Activated CD8-positive, alpha-beta memory T cell treated with anti-CD3 and anti-CD28 coated beads for 48 hours (primary cell): Measurements from ENCODE around the gene AKIRIN1.
"Not testable (repeated sequence)": the region's sequence is repeated elsewhere in the genome, so short reads cannot be mapped to it uniquely, and the experiment has no call there.

Experiments used
- DNase-seq, 3 experiments: peaks; one replicate each; pipeline ENCODE4 v3.0.0-alpha.2; 2020; ENCODE audit warnings: low read depth in 2 of 3, low spot score in 2 of 3

Gene AKIRIN1

DNA sequence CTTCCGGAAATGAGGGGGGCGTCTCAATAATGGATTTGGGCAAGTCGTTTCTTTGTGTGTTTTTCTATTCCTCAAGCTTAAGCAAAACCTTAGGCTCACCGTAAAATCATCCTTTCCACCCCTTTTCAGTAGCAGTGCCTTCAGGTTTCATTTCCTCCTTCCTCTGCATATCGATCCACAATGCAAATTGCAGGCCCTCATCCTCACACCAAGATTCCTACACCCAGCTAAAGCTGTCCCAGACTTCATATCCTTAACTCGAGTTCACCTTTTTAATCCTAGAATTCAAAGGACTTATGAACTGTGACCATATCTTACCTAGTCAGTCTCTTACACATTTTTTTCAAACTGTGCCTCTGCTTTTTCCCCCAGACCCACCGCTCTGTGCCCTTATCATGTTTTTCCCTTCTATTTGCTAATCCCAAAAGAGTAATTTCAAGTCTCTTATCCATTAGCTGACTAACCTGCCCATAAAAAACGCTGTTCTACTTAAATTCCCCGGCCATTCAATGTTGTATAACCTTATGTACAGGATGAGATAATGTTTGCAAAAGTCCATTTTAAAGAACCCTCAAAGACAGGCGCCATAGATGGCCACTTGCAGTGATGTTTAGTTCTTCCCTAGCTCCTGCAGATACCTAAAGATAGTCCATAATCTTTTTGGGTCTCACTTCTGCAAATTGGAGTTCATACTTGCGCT, 1.5 kb downstream of the AKIRIN1 start:
- no peak for DNase-seq

DNA sequence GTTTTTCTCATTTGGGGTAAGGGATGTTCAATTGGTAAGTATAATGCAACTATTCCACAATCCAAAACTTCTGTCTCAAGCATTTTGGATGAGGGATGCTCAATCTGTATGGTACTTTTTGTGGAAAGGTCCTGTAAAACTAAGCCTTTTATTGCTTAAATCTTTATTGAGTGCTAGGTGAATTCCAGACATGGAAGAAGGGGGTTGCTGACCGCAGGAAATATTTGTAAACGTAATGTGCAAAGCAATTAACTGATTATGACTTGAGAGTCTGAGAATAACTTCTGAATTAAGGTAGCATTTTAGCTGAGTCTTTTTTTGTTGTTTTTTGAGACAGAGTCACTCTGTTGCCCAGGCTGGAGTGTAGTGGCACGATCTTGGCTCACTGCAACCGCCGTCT, 3.1 kb downstream of the AKIRIN1 start:
- no peak for DNase-seq

DNA sequence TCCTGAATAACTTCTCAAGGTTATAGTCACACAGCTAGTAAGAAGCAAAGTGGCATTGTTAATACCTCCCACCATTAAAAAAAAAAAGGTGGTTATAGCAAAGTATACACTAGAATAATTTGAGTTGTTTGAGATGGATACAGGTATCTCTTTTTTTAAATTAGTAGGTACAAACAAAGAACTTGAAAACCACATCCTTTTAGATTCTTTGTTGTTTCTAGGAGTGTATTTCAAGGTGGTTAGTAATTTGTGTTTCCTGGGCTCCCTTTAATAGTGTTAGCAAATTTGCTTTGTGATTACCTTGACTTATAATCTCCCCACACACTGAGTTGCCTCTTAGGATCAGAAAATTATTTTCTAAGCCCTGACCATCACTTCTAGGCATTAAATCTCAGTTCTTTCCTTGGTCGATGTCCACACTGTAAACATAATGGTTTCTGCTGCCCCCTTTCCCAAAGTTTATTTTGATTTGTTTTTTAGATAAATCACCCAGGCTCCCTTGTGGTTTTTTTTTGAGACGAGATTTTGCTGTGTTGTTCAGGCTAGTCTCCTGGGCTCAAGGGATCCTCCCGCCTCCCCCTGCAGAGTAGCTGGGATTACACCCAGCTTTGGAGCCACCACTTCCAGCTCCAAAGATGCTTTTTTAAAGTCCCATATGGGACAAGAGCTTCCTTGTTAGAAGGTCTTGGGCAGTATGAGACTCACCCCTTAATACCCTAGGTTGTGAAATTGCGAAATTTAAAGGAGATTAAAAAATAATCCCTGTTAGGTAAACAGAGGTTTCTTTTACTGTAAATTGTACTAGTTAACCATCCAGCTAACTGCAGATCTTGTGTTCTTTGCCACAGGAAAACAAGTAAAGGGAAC, 6.2 kb downstream of the AKIRIN1 start:
- no peak for DNase-seq

DNA sequence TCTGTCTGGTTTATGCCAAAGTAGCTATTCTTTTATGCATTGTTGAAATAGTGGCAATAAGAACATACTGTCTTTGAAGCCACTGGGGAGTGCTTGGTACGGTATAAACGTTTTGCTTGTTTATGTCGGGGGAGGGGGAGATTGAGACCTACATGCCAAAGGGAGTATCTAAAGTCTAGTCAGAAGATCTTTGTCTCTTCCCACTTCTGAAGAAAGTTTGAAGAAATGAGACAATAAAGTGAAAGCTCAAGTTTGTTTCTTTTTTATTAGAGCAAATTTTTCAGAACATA, 6.8 kb downstream of the AKIRIN1 start:
- no peak for DNase-seq

DNA sequence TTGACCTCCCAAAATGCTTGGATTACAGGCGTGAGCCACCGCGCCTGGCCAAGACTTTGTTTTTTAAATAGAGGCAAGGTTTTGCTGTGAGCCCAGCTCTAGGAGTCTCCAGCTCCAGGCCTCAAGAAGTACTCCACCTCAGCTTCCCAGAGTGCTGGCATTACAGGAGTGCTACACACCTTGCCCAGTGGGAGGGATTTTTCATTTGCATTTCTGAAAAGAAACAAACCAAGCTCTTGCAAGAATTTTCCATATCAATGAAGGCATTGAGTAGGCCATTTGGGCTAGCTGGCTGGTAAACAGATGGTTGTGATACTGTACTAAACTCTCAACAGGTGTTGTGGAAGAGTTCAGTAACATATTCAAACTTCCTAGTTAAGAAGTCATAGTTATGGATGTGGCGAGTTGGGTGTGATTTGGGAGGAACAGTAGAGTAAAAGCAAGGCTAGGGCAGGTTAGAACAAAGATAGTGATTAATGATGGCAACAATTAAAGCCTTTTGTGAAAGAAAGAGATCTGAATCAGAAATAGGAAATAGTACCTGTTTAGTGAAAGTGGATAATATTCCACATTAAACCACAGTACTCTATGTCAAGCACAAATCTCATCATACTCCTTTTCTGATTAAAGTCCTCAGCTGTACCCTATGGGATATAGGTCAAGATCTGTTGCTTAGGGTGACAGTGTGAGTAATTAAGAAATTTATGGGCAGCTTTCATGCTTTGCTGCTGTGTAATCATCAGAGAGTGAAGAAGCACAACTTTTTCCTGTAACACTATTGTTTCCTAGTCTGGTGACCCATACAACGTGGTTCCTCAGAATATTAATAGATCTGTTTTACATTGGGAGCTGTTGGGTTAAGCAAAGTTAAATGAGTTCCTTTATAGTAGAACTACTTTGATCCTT, 10.7 kb downstream of the AKIRIN1 start:
- DNase-seq = no peak

DNA sequence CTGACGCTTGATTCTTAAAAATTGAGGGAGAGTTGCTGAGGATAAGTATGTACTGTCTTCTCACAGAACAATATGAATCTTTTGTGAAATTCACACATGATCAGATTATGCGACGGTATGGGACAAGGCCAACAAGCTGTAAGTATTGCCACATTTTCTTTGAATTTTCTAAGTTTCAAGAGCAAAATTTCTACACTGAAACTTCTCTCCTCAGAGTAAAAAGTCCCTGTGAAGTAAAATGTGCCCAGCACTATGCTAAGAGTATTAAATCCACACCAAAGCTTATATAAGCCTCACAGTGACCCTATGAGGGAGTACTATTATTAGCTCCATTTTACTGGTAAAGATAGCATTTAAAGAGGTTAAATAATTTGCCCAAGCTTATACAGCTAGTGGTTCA, 12.2 kb downstream of the AKIRIN1 start:
- no peak for DNase-seq

DNA sequence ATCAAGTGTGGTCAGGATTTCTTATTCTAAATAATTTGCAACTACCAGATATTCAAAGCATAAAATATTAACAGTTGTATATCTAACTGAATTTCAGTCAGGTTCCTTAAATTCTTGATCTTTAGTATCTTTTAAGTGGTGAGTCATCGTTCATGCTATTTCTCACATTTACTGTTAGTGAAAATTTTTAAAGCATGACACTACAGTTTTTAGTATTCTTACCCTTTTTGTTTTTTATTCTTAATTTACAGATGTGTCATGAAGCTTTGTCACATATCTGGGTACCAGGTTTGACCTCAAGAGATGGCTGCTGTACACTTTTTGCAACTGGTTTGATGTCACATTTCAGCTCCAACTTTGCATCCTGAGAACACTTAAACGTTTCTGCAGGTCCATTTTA, 12.7 kb downstream of the AKIRIN1 start:
- DNase-seq = no peak

DNA sequence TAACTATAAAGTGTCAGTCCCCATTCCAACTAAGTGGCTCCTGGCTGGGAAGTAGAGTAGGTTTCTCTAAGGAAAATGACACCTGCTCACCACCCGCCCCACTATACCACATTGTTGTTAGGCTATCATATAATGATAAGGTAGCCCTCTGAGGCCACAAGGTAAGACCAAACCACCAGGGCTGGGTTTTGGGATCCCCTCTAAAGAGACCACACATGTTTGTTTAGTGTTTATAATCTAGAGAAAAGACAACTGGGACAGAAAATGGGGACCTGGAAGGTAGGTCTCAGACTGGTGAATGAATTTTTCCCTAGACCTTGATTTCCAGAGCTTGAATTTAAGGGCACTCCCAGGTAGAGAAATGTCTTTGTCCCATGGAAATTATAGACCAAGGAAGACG, 15.2 kb downstream of the AKIRIN1 start:
- no peak for DNase-seq

DNA sequence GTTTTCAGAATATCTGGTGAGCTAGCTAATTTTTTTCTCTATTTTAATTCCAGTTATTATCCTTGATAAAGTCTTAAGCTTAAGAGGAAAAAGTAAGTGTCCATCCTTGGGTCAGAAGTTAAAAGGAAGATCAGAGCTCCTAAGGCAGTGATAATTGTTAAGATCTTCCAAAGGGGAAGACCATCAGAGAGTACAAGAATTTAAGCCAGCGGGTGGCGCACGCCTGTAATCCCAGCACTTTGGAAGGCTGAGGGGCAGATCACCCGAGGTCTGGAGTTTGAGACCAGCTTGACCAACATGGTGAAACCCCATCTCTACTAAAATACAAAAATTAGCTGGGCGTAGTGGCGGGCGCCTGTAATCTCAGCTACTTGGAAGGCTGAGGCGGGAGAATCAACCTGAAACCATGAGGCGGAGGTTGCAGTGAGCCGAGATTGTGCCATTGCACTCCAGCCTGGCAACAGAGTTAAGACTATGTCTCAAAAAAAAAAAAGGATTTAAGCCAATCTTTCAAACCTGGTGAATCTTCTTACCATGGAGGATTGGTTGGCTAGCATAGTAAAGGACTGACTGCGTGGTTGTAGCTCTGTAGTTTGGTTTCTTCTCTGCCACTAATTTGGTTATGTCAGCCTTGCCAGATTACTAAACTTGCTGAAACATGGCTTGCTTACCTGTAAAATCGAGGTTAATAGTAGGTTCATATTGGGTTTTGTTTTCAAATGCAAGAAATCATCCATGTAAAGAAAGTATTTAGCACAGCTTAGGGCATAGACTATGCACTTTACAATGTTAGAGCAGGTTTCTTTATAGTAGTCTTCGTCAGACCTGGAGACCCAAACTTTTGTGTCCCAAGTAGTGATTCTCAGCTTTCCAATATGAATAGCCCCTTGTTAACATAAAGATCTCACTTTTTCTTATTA, 15.9 kb downstream of the AKIRIN1 start:
- DNase-seq = no peak

DNA sequence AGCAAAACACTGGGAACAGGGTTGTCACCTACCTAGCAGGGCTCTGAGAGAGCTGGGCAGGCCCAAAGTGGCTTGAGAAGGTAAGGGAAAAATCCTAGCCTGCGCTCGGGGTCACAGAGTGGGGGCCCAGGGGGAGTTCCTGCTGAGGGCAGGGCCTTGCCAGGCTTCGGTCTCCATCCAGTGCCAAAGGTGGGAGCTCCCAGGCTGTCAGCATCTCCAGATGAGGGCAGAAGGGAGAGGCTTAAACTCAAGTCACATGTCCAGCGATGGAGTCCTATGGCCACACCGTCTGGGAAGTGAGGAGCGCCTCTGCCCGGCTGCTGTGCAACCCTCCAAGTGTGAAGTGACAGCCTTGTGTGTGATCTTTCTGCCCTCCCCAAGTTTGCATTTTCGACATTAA, 23.9 kb downstream of the AKIRIN1 start:
- not testable (repeated sequence) for DNase-seq

DNA sequence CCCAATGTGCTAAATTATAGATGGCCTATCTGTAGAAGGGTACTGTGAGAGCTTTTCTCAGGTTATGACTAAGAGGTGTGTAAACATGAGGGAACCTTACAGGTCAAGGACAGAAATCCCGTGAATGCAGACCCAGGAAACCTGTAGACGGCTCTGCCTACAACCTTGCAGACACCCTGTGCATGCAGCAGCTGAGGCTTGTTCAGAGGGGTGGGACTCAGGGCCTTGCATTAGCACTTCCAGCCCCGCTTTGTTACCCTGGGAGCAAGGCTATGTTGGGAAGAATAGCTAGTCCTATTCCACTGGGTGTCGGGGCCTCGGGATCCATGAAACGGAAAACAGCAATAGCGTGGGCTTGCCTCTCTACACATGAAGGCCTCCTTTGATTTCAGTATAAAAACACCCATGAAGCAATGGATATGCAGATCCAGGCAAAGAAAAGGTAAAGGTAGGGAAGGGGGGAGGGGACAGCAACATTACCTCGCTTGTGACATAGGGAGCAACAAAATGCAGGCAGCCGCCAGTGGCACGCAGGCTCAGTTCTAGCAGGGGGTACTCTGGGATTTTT, 25.6 kb downstream of the AKIRIN1 start:
- no peak for DNase-seq

DNA sequence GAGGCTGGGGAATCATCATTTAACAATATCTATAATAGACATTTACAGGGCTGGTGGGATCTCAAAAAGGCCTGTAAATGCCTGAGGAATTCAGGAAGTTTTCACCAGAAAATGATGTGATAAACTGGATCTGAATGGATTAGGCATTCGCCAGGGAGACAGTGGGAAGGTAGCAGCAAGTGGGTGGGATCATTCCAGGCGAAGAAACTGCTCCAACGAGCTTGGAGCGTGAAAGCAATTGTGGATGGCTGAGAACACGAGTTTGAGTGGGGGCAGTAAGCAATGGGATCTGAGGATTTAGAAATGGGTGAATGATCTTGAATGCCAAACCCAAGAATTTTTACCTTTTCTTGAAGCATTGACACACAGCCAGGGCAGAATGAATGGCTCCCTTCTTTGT, 26.2 kb downstream of the AKIRIN1 start:
- DNase-seq = no peak

DNA sequence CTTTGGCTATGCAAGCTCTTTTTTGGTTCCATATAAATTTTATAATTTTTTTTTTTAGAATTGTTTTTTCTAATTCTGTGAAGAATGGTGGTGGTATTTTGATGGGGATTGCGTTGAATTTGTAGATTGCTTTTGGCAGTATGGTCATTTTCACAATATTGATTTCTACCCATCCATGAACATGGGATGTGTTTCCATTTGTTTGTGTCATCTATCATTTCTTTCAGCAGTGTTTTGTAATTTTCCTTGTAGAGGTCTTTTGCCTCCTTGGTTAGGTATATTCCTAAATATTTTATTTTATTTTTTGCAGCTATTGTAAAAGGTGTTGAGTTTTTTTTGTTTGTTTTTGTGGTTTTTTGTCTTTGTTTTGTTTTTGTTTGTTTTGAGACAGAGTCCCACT, 29.4 kb downstream of the AKIRIN1 start:
- not testable (repeated sequence) for DNase-seq

DNA sequence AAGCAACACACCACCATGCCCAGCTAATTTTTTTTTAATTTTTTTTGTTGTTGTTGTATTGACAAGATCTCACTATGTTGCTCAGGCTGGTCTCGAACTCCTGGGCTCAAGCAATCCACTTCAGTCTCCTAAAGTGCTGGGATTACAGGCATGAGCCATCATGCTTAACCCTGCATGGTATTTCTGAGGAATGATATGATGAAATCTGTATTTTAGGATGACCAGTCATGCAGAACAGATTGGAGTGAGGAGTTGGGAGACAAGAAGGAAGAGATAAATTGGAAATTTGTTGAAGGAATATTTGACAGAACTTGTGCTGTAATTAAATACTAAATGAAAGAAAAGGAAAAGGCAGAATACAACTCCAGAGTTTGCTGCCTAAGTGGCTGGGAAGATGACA, 30.4 kb downstream of the AKIRIN1 start:
- no peak for DNase-seq

DNA sequence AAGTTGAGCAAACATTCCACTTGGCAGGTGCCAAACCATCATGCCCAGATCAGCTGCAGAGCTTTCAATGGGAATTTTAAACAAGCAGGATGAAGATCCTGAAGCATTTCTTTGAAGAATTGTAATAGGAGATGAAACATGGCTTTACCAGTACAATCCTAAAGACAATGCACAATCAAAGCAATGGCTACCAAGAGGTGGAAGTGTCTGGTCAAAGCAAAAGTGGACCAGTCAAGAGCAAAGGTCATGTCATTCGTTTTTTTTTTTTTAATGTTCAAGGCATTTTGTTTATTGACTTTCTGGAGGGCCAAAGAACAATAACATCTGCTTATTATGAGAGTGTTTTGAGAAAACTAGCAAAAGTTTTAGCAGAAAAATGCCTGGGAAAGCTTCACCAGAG, 32.1 kb downstream of the AKIRIN1 start:
- no peak for DNase-seq

DNA sequence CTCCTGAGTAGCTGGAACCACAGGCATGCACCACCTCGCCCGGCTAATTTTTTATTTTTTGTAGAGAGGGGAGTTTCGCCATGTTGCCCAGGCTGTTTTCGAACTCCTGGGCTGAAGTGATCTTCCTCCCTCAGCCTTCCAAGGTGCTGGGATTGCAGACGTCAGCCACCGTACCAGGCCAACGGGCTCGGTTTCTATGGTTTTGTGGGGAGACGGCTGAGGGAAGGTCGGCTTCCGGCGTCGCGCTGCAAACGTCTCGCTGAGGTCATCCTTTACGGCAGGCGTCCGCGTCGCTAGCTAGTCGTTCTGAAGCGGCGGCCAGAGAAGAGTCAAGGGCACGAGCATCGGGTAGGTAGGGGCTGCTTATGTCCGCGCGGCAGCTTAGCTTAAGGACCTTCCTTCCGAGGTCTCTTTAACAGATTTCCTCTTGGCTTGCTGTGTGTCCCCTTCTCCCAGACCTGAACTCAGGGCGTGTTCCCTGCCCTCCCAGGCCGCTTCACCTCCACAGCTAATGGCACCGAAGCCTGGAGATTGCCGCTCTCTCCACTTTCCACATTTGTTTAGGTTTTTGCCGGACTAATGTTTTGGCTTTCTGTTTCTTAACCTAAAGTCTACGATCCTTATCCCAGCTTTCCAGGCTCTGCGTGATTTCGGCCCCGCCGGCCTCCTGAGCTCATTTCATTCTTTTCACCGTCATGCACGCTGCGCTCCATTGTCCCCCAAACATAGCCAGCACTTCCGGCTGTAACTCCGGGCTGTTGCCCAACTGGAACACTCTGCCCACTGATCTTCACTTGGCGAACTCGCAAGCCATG, 35.2 kb downstream of the AKIRIN1 start, which contains the start of gene NDUFS5:
Gene NDUFS5 (plus strand): TSS at position 300 of the 815 bp plus-strand sequence. CDS start 2,375 bp downstream, outside the sequence.
- DNase-seq = peak; percentile 43 to 71 (median 62)

DNA sequence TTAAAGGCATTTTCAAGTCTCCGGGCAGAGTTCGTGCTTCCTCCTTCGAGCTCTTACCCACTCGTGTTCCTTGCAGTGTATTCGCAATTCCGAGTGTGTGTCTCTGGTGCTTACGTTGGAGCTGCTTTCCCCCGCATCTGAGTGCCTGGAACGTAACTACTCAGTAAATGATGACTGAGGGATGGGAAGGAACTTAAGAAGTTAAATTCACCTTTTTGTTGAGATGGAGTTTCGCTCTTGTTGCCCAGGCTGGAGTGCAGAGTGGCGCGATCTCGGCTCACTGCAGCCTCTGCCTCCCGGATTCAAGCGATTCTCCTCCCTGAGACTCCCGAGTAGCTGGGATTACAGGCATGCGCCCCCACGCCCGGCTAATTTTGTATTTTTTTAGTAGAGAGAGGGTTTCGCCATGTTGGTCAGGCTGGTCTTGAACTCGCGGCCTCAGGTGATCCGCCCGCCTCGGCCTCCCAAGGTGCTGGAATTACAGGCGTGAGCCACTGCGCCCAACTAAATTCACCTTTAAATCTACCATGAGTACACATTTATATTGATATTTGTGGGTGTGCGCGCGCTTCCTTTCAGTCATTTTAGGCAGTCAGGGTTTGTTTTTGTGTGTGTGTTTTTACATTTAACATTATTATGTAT, 35.9 kb downstream of the AKIRIN1 start:
- no peak for DNase-seq

DNA sequence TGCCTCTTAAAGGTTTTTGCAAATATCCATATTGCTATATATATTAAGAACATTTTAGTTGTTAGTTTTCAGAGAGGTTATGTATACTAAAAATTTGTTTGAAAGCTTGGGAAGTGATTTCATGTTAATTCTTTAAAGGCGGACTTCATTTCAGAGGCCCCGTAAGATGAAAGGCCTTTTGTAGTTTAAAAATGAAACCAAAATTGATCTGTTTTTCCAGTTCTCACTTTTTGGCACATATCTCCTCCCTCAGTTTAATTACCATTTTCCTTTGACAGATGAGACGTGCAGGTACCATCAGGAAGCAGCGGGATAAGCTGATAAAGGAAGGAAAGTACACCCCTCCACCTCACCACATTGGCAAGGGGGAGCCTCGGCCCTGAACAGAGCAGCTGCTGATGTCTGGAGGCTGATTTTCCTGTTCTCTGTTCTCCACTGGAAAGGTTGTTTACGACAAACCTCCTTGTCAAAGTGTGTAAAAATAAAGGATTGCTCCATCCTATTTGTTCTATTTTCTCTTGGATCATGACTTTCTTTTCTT, 43.1 kb downstream of the AKIRIN1 start:
- DNase-seq = no peak

DNA sequence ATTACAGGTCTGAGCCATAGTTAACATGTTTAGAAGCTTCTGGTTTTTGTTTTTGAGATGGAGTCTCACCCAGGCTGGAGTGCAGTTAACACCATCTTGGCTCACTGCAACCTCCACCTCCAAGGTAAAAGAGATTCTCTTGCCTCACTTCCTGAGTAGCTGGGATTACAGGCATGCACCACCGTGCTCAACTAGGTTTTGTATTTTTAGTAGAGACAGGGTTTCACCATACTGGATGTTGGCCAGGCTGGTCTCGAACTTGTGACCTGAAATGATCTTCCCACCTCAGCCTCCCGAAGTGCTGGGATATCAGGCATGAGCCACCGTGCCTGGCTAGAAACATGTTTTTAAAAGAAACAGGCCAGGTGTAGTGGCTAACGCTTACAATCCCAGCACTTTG, 45.6 kb downstream of the AKIRIN1 start:
- DNase-seq = no peak
